GM19455 (cell line): ENCODE data around the gene ACBD6.

Source experiments
- ATAC-seq: cut with Tn5 transposase; IDR thresholded peaks from one replicate; pipeline ENCODE4 v1.9.1; 2021; ENCODE audit not compliant: unreplicated experiment

Gene ACBD6

GRCh38 chr1:180271272-180272255 is 230.8 kb downstream of the ACBD6 start:
- ATAC-seq: no peak

GRCh38 chr1:180270530-180271271 is 231.7 kb downstream of the ACBD6 start:
- no peak for ATAC-seq

GRCh38 chr1:180269645-180270529 is 232.5 kb downstream of the ACBD6 start:
- ATAC-seq: no peak

- no peak for ATAC-seq
Measured at GRCh38 chr1:180268556-180269075, 233.8 kb downstream of the ACBD6 start.

GRCh38 chr1:180267761-180268555 is 234.4 kb downstream of the ACBD6 start:
- no peak for ATAC-seq

- ATAC-seq: no peak
Measured at GRCh38 chr1:180267211-180267561, 235.2 kb downstream of the ACBD6 start.

GRCh38 chr1:180266275-180267210 is 235.8 kb downstream of the ACBD6 start:
- ATAC-seq: no peak

GRCh38 chr1:180265871-180266270 is 236.5 kb downstream of the ACBD6 start:
- no peak for ATAC-seq

- no peak for ATAC-seq
Measured at GRCh38 chr1:180265201-180265600, 237.2 kb downstream of the ACBD6 start.

GRCh38 chr1:180264595-180264994 is 237.8 kb downstream of the ACBD6 start:
- ATAC-seq: no peak

GRCh38 chr1:180262628-180263488 is 239.5 kb downstream of the ACBD6 start:
- no peak for ATAC-seq

GRCh38 chr1:180261524-180262155 is 240.7 kb downstream of the ACBD6 start:
- no peak for ATAC-seq

GRCh38 chr1:180261030-180261429 is 241.3 kb downstream of the ACBD6 start:
- ATAC-seq: no peak

- ATAC-seq: no peak
Measured at GRCh38 chr1:180260541-180260940, 241.8 kb downstream of the ACBD6 start.

- no peak for ATAC-seq
Measured at GRCh38 chr1:180259431-180260338, 242.7 kb downstream of the ACBD6 start.

GRCh38 chr1:180258935-180259334 is 243.4 kb downstream of the ACBD6 start:
- ATAC-seq: no peak
